Neutrophil (primary cell): ENCODE results near the gene DEAF1.
A peak's percentile ranks its signal among the peaks of the same experiment; 100 is the strongest.
"Not testable (repeated sequence)": the region's sequence is repeated elsewhere in the genome, so short reads cannot be mapped to it uniquely, and the experiment has no call there.

Experiments used
- H3K27ac ChIP-seq: fragments of 200-600 bp; sonication (generic); 2 replicates; pipeline ENCODE4 v1.5.1; 2016; ENCODE audit warnings: mild to moderate bottlenecking, moderate library complexity
- H3K27me3 ChIP-seq: fragments of 200-600 bp; sonication (generic); 2 replicates; pipeline ENCODE4 v1.6.0; 2016; ENCODE audit warnings: mild to moderate bottlenecking
- H3K36me3 ChIP-seq: fragments of 200-600 bp; sonication (generic); 2 replicates; pipeline ENCODE4 v1.5.1; 2017
- H3K4me1 ChIP-seq, 2 experiments: fragments of 200-600 bp in 1 of 2; sonication (generic) in 1 of 2; 1 replicate in 1 of 2; 2 replicates in 1 of 2; pipeline versions ENCODE4 v1.5.1 to v1.6.1; 2013 to 2016; ENCODE audit warnings: low read depth in 1 of 2, low read length in 1 of 2, mild to moderate bottlenecking in 1 of 2, moderate library complexity in 1 of 2; ENCODE audit not compliant: control insufficient read depth in 1 of 2, insufficient read depth in 1 of 2
- H3K4me3 ChIP-seq, 2 experiments: fragments of 200-600 bp in 1 of 2; sonication (generic) in 1 of 2; 1 replicate in 1 of 2; 2 replicates in 1 of 2; pipeline ENCODE4 v1.5.1; 2013 to 2016; ENCODE audit warnings: low read depth in 1 of 2, low read length in 1 of 2, mild to moderate bottlenecking in 1 of 2, moderate library complexity in 1 of 2
- H3K9me3 ChIP-seq: fragments of 200-600 bp; sonication (generic); 2 replicates; pipeline ENCODE4 v1.5.1; 2016
- TF ChIP-seq, protein P1 (sequence below): fragments of 200-600 bp; sonication (generic); IDR thresholded peaks from 2 replicates; pipeline ENCODE4 v1.5.1; 2016; ENCODE audit warnings: antibody characterized with exemption

DEAF1 gene

DNA sequence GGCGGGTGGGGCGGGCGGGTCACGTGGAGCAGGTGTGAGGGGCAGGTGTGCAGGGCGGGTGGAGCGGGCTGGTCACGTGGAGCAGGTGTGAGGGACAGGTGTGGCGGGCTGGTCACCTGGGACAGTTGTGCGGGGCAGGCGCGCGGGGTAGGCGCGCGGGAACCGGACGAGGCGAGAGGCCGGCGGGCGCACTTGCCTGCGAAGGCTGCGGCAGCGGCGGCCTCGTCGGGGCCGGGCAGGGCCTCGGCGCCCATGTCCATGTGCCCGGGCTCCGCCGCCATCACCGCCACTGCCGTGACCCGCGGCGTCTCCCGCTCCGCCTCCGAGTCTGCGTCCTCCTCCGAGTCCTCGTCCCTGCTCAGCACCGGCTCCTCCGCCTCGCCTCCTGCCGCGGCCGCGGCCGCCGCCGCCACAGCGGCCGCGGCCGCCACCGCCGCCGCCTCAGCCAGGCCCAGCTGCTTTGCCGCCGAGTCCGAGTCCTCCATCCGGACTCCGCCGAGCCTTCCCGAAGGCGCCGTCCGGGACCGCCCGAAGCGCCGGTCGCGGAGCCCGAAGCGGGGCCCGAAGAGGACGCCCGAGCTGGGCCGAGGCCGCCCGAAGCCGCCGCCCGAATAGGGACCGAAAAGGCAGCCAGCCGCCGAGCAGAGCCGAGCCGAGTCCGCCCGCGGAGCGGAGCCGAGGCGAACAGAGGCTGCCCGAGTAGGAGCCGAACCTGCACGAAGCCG lies at the start of gene DEAF1:
TSS of gene DEAF1 (minus strand) at position 660 of the 725 bp plus-strand sequence. CDS start at position 485, 175 bp downstream.
- TF ChIP-seq, protein P1, sequence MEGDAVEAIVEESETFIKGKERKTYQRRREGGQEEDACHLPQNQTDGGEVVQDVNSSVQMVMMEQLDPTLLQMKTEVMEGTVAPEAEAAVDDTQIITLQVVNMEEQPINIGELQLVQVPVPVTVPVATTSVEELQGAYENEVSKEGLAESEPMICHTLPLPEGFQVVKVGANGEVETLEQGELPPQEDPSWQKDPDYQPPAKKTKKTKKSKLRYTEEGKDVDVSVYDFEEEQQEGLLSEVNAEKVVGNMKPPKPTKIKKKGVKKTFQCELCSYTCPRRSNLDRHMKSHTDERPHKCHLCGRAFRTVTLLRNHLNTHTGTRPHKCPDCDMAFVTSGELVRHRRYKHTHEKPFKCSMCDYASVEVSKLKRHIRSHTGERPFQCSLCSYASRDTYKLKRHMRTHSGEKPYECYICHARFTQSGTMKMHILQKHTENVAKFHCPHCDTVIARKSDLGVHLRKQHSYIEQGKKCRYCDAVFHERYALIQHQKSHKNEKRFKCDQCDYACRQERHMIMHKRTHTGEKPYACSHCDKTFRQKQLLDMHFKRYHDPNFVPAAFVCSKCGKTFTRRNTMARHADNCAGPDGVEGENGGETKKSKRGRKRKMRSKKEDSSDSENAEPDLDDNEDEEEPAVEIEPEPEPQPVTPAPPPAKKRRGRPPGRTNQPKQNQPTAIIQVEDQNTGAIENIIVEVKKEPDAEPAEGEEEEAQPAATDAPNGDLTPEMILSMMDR = peak; percentile 58
- peak within 1 kb of the TSS; percentile 98 for H3K27ac ChIP-seq
- H3K27me3 ChIP-seq = no peaks in the 10 kb centered on the region
- H3K36me3 ChIP-seq = peaks cover 8% of the 10 kb centered on the region
- peaks cover 33 to 36% of the 10 kb centered on the region in 2 experiments for H3K4me1 ChIP-seq
- peak within 1 kb of the TSS; percentile 87 to 90 for H3K4me3 ChIP-seq
- no peaks in the 10 kb centered on the region for H3K9me3 ChIP-seq

- TF ChIP-seq, protein P1 = no peak
- H3K9me3 ChIP-seq = no peaks in the 10 kb centered on the region
- no peak overlapping the region for H3K4me3 ChIP-seq
- H3K27ac ChIP-seq = no peak overlapping the region
- H3K4me1 ChIP-seq = peaks cover 31 to 37% of the 10 kb centered on the region in 2 experiments
- H3K36me3 ChIP-seq = no peaks in the 10 kb centered on the region
- H3K27me3 ChIP-seq = no peaks in the 10 kb centered on the region
Measured at GRCh38 chr11:742571-743201, 47.7 kb upstream of the DEAF1 start.

- no peaks in the 10 kb centered on the region for H3K9me3 ChIP-seq
- TF ChIP-seq, protein P1 = no peak
- H3K27ac ChIP-seq = no peak overlapping the region
- H3K4me3 ChIP-seq = no peak overlapping the region
- no peaks in the 10 kb centered on the region for H3K27me3 ChIP-seq
- H3K36me3 ChIP-seq = no peaks in the 10 kb centered on the region
- peaks cover 36 to 43% of the 10 kb centered on the region in 2 experiments for H3K4me1 ChIP-seq
Measured at GRCh38 chr11:742156-742546, 47.1 kb upstream of the DEAF1 start.

GRCh38 chr11:737899-738298 lies 42.9 kb upstream of the DEAF1 start:
- Histone ChIP-seq H3K4me1 (peaks cover 17 to 18% of the 10 kb centered on the region in 2 experiments), H3K27ac (peak overlapping the region; percentile 83), H3K4me3 (peak overlapping the region; percentile 52 to 53)
- not testable (repeated sequence) for H3K9me3 ChIP-seq, H3K36me3 ChIP-seq, H3K27me3 ChIP-seq

DNA sequence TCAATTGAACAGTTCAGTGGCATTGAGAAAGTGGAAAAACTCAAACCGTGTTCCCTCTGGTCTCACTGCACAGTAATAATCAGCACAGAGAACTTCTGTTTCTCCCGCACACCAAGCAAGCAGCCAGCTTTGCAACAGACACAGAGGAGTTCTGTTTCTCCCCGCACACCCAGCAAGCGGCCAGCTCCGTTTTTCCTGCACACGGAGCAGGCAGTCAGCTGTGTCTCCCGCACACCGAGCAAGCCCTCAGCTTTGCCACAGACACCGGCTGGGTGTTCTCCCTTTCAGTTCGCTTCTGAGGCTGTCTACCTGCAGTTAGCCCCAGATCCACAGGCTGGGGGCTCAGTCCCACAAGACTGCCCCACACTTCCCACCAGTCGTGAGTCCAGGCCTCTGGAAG lies 42.3 kb upstream of the DEAF1 start:
- peak overlapping the region; percentile 83 for H3K27ac ChIP-seq
- H3K4me1 ChIP-seq = peaks cover 17 to 18% of the 10 kb centered on the region in 2 experiments
- no peaks in the 10 kb centered on the region for H3K9me3 ChIP-seq
- peak overlapping the region; percentile 52 to 53 for H3K4me3 ChIP-seq
- H3K36me3 ChIP-seq = no peaks in the 10 kb centered on the region
- no peaks in the 10 kb centered on the region for H3K27me3 ChIP-seq
- TF ChIP-seq, protein P1 = no peak

GRCh38 chr11:734541-734940 lies 39.5 kb upstream of the DEAF1 start:
- H3K4me1 ChIP-seq = peaks cover 29 to 31% of the 10 kb centered on the region in 2 experiments
- not testable (repeated sequence) for H3K9me3 ChIP-seq, H3K36me3 ChIP-seq, H3K4me3 ChIP-seq, H3K27me3 ChIP-seq, H3K27ac ChIP-seq
